ENCODE data around the gene TMEM154.
A peak's percentile ranks its signal among the peaks of the same experiment; 100 is the strongest.

TMEM154 gene

DNA sequence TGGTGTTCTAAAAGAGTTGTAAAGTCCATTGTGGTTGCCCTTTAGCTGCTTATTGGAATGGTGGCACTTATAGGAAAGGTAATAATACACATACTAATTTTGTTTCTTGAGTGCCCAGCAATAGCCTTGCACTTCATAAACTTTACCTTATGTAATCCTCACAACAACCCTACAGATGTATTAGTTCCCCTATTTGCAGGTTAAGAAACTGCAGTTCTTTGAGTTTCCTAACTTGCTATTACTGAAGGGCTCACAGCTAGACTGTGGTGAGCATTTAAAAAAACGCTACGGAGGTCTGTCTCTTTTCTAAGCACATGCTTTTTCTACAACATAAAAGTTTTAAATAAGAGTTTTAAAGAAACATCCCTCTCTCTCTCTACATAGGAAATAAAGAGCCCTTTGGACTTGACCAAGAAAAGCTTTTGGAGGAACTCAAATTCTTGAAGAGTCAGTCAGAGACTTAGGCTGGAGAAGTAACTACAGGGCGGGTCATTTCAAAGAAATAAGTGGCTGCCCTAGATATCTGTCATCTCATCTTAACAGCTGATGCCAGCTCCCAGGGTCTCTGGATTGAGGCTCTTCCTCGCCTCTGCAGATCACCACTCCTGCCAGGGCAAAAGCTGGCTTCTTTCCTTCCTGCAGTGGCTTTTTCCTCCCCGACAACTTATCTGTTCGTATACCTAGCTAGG, 101.9 kb downstream of the TMEM154 start:
- peak overlapping the region; percentile 46 for H3K4me2 ChIP-seq (ENCODE audit: low read length)
- TF ChIP-seq, protein P1, sequence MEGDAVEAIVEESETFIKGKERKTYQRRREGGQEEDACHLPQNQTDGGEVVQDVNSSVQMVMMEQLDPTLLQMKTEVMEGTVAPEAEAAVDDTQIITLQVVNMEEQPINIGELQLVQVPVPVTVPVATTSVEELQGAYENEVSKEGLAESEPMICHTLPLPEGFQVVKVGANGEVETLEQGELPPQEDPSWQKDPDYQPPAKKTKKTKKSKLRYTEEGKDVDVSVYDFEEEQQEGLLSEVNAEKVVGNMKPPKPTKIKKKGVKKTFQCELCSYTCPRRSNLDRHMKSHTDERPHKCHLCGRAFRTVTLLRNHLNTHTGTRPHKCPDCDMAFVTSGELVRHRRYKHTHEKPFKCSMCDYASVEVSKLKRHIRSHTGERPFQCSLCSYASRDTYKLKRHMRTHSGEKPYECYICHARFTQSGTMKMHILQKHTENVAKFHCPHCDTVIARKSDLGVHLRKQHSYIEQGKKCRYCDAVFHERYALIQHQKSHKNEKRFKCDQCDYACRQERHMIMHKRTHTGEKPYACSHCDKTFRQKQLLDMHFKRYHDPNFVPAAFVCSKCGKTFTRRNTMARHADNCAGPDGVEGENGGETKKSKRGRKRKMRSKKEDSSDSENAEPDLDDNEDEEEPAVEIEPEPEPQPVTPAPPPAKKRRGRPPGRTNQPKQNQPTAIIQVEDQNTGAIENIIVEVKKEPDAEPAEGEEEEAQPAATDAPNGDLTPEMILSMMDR (IDR thresholded peaks at IDR 0.05; ENCODE audit: low read depth, low read length) = no peak; the same call in 1 of the 2 replicates
- no peak for TF ChIP-seq EZH2phosphoT487 (IDR thresholded peaks at IDR 0.05; ENCODE audit: low read depth)
- no peaks in the 10 kb centered on the region for H3K79me2 ChIP-seq (ENCODE audit: low read length)
- no peaks in the 10 kb centered on the region for H3K9me3 ChIP-seq (ENCODE audit: insufficient read depth, low read length)
- 0 out of 2 replicates have a peak, but pooled peaks cover 5% of the 10 kb centered on the region for H3K27me3 ChIP-seq (ENCODE audit: low read depth, low read length)
- H3K9ac ChIP-seq (ENCODE audit: low read length) = no peak overlapping the region
- H2AFZ ChIP-seq (ENCODE audit: low read depth, low read length) = peak overlapping the region; percentile 48; the same call in 1 of the 2 replicates
- H3K36me3 ChIP-seq (replicated peaks; ENCODE audit: low read depth, low read length) = no peaks in the 10 kb centered on the region
- peak overlapping the region; percentile 19 for H3K4me3 ChIP-seq (ENCODE audit: low read length)
- H3K27ac ChIP-seq (ENCODE audit: low read length) = no peak overlapping the region
- no peaks in the 10 kb centered on the region for H4K20me1 ChIP-seq (ENCODE audit: insufficient read depth, low read length)
- peaks cover 23% of the 10 kb centered on the region for H3K4me1 ChIP-seq (ENCODE audit: low read length)

DNA sequence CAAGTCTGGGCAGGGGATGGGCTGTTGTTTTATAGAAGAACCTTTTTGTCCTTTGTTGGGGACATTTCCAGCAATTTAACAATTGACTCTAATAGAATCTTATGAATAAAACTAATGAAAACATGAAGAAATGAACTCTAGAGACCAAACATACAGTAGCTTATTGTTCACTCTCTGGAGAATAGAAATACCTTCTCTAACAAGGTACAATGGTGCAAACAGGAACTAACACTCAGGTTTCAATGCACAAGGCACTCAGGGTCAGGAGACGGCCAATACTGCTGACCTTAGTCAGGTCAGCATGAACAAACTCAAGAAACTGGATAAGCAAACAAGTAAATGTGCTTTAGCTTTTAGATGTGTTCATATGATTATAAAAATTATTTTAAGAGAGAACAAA, 104.3 kb downstream of the TMEM154 start:
- Histone ChIP-seq H3K79me2 (ENCODE audit: low read length) (no peaks in the 10 kb centered on the region), H3K9ac (ENCODE audit: low read length) (no peak overlapping the region), H3K4me2 (ENCODE audit: low read length) (no peak overlapping the region), H3K27me3 (ENCODE audit: low read depth, low read length) (0 out of 2 replicates have a peak, but pooled peaks cover 5% of the 10 kb centered on the region), H3K36me3 (replicated peaks; ENCODE audit: low read depth, low read length) (no peaks in the 10 kb centered on the region), H2AFZ (ENCODE audit: low read depth, low read length) (no peak overlapping the region), H4K20me1 (ENCODE audit: insufficient read depth, low read length) (no peaks in the 10 kb centered on the region), H3K4me1 (ENCODE audit: low read length) (peaks cover 35% of the 10 kb centered on the region), H3K27ac (ENCODE audit: low read length) (no peak overlapping the region), H3K4me3 (ENCODE audit: low read length) (no peak overlapping the region), H3K9me3 (ENCODE audit: insufficient read depth, low read length) (no peaks in the 10 kb centered on the region)
- no peak for TF ChIP-seq EZH2phosphoT487 (IDR thresholded peaks at IDR 0.05; ENCODE audit: low read depth)
- TF ChIP-seq, protein P1 (IDR thresholded peaks at IDR 0.05; ENCODE audit: low read depth, low read length) = no peak

DNA sequence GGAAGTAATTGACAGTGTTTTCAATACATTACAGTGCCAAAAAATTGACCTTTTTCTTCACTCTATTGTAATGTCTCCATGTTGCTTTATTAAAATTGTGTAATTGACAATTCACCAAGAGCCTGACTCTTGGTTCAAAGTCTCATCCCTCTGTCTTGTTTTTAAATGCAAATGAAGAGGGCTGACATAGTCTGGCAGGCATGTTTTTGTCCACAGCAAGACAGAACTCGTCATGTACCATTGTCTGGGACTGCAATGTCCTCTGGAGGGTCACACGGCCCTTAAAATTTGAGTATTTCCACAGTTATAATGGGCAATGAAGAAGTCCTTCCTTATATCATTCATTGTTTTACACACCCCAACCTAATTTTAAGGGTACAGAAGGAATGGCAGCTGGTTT, 105.9 kb downstream of the TMEM154 start:
- no peak overlapping the region for H3K27ac ChIP-seq (ENCODE audit: low read length)
- H3K4me3 ChIP-seq (ENCODE audit: low read length) = no peak overlapping the region
- peaks cover 35% of the 10 kb centered on the region for H3K4me1 ChIP-seq (ENCODE audit: low read length)
- no peak for TF ChIP-seq EZH2phosphoT487 (IDR thresholded peaks at IDR 0.05; ENCODE audit: low read depth)
- TF ChIP-seq, protein P1 (IDR thresholded peaks at IDR 0.05; ENCODE audit: low read depth, low read length) = no peak
- no peaks in the 10 kb centered on the region for H3K36me3 ChIP-seq (replicated peaks; ENCODE audit: low read depth, low read length)
- no peaks in the 10 kb centered on the region for H3K79me2 ChIP-seq (ENCODE audit: low read length)
- H3K9ac ChIP-seq (ENCODE audit: low read length) = no peak overlapping the region
- no peaks in the 10 kb centered on the region for H4K20me1 ChIP-seq (ENCODE audit: insufficient read depth, low read length)
- H3K27me3 ChIP-seq (ENCODE audit: low read depth, low read length) = 0 out of 2 replicates have a peak, but pooled peaks cover 5% of the 10 kb centered on the region
- H2AFZ ChIP-seq (ENCODE audit: low read depth, low read length) = no peak overlapping the region
- no peak overlapping the region for H3K4me2 ChIP-seq (ENCODE audit: low read length)
- no peaks in the 10 kb centered on the region for H3K9me3 ChIP-seq (ENCODE audit: insufficient read depth, low read length)

DNA sequence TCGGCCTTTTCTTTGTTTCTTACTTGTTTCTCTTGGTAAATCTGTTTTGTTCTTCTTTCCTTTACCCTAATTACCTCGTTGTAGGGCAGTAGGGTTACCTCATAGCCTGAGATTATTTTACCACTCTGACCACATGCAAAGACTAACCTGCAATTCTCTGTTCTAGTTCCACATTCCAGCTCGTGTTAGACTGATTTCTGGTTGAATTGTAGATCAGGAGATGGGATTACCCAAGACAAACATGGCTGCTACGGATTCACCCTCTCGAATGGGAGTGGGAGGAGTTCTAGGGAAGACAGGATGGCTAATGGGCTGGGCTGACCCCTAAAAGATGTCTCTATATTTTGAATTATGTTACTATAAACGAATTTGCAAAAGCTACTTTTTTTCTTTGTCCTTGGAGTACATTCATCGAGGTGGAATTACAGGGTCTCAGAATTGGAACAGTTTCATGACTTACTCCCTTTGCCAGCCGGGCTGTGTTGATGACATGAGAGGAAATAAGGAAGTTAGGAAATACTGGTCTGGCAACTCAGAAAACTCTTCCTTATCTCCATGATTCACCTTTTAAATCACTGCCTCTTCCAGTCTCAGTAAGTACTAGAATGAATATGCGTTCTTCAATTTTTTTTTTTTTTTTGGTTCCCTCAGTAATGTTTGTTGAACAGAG, 107.2 kb downstream of the TMEM154 start:
- Histone ChIP-seq H3K9me3 (ENCODE audit: insufficient read depth, low read length) (no peaks in the 10 kb centered on the region), H3K79me2 (ENCODE audit: low read length) (no peaks in the 10 kb centered on the region), H3K36me3 (replicated peaks; ENCODE audit: low read depth, low read length) (no peaks in the 10 kb centered on the region), H4K20me1 (ENCODE audit: insufficient read depth, low read length) (no peaks in the 10 kb centered on the region), H3K4me1 (ENCODE audit: low read length) (peaks cover 26% of the 10 kb centered on the region), H3K27ac (ENCODE audit: low read length) (no peak overlapping the region), H3K4me2 (ENCODE audit: low read length) (peak overlapping the region; percentile 64), H2AFZ (ENCODE audit: low read depth, low read length) (peak overlapping the region; percentile 49), H3K27me3 (ENCODE audit: low read depth, low read length) (no peaks in the 10 kb centered on the region), H3K9ac (ENCODE audit: low read length) (no peak overlapping the region), H3K4me3 (ENCODE audit: low read length) (peak overlapping the region; percentile 36)
- no peak for TF ChIP-seq EZH2phosphoT487 (IDR thresholded peaks at IDR 0.05; ENCODE audit: low read depth)
- TF ChIP-seq, protein P1 (IDR thresholded peaks at IDR 0.05; ENCODE audit: low read depth, low read length) = no peak
